Measurements from ENCODE around the gene TOMM22.
"Not testable (repeated sequence)": the region's sequence is repeated elsewhere in the genome, so short reads cannot be mapped to it uniquely, and the experiment has no call there.

Gene TOMM22

GRCh38 chr22:38681582-38682335 is at the start of gene TOMM22:
Gene TOMM22 (plus strand): TSS chr22:38681957. CDS start chr22:38681979, 22 bp downstream.
- Histone ChIP-seq H3K9me3 (no peaks in the 10 kb centered on the region), H3K4me1 (ENCODE audit: control insufficient read depth in 1 of 2, insufficient read depth in 1 of 2, low read depth in 1 of 2, low read length in 1 of 2) (peaks cover 12 to 13% of the 10 kb centered on the region in 2 experiments), H3K27me3 (no peaks in the 10 kb centered on the region), H3K4me3 (ENCODE audit: low read depth in 1 of 2, low read length in 1 of 2) (peak within 1 kb of the TSS; percentile 81 to 92), H3K36me3 (peaks cover 11% of the 10 kb centered on the region), H3K27ac (peak within 1 kb of the TSS; percentile 67)
- peak; percentile 74 for TF ChIP-seq CTCF (IDR thresholded peaks at IDR 0.05)

GRCh38 chr22:38632528-38632927 is 49.2 kb upstream of the TOMM22 start:
- Histone ChIP-seq H3K4me1 (ENCODE audit: control insufficient read depth in 1 of 2, insufficient read depth in 1 of 2, low read depth in 1 of 2, low read length in 1 of 2) (peaks cover 0 to 5% of the 10 kb centered on the region in 2 experiments), H3K4me3 (ENCODE audit: low read depth in 1 of 2, low read length in 1 of 2) (no peak overlapping the region), H3K27ac (no peak overlapping the region), H3K9me3 (no peaks in the 10 kb centered on the region), H3K27me3 (no peaks in the 10 kb centered on the region), H3K36me3 (no peaks in the 10 kb centered on the region)
- no peak for TF ChIP-seq CTCF (IDR thresholded peaks at IDR 0.05)

GRCh38 chr22:38638216-38638615 is 43.5 kb upstream of the TOMM22 start:
- Histone ChIP-seq H3K9me3 (no peaks in the 10 kb centered on the region), H3K36me3 (no peaks in the 10 kb centered on the region), H3K4me3 (ENCODE audit: low read depth in 1 of 2, low read length in 1 of 2) (no peak overlapping the region), H3K27me3 (no peaks in the 10 kb centered on the region), H3K27ac (no peak overlapping the region), H3K4me1 (ENCODE audit: control insufficient read depth in 1 of 2, insufficient read depth in 1 of 2, low read depth in 1 of 2, low read length in 1 of 2) (no peaks in the 10 kb centered on the region)
- TF ChIP-seq CTCF (IDR thresholded peaks at IDR 0.05), result no peak

GRCh38 chr22:38638728-38639127 is 43.0 kb upstream of the TOMM22 start:
- no peaks in the 10 kb centered on the region for H3K4me1 ChIP-seq (ENCODE audit: control insufficient read depth in 1 of 2, insufficient read depth in 1 of 2, low read depth in 1 of 2, low read length in 1 of 2)
- H3K36me3 ChIP-seq, result no peaks in the 10 kb centered on the region
- no peak for TF ChIP-seq CTCF (IDR thresholded peaks at IDR 0.05)
- H3K4me3 ChIP-seq (ENCODE audit: low read depth in 1 of 2, low read length in 1 of 2), result no peak overlapping the region
- no peaks in the 10 kb centered on the region for H3K9me3 ChIP-seq
- no peaks in the 10 kb centered on the region for H3K27me3 ChIP-seq
- no peak overlapping the region for H3K27ac ChIP-seq

- H3K4me1 ChIP-seq (ENCODE audit: control insufficient read depth in 1 of 2, insufficient read depth in 1 of 2, low read depth in 1 of 2, low read length in 1 of 2), result no peaks in the 10 kb centered on the region
- no peak overlapping the region for H3K4me3 ChIP-seq (ENCODE audit: low read depth in 1 of 2, low read length in 1 of 2)
- no peak overlapping the region for H3K27ac ChIP-seq
- no peaks in the 10 kb centered on the region for H3K27me3 ChIP-seq
- no peak for TF ChIP-seq CTCF (IDR thresholded peaks at IDR 0.05)
- no peaks in the 10 kb centered on the region for H3K9me3 ChIP-seq
- no peaks in the 10 kb centered on the region for H3K36me3 ChIP-seq
Observed at GRCh38 chr22:38641476-38642040, 40.2 kb upstream of the TOMM22 start.

GRCh38 chr22:38644245-38644644 is 37.5 kb upstream of the TOMM22 start:
- H3K9me3 ChIP-seq; H3K4me1 ChIP-seq (ENCODE audit: control insufficient read depth in 1 of 2, insufficient read depth in 1 of 2, low read depth in 1 of 2, low read length in 1 of 2); H3K36me3 ChIP-seq; H3K27ac ChIP-seq; H3K4me3 ChIP-seq (ENCODE audit: low read depth in 1 of 2, low read length in 1 of 2); H3K27me3 ChIP-seq: not testable (repeated sequence)
